ENCODE data around the gene SARM1. TPM values are rescaled to one million over a fixed set of nuclear protein-coding genes. Genes with fewer than 3 reads are reported as not detected.

Gene SARM1
- polyA plus RNA-seq, 1 donor (not counting 4 experiments of a cell fraction or from before 2014, with no cell fraction given) = 0.90 TPM

GRCh38 chr17:28404007-28404406 lies 32.5 kb downstream of the SARM1 start:
- TF ChIP-seq EZH2 (IDR thresholded peaks at IDR 0.05; ENCODE audit: low read length) = no peak
- no peak for TF ChIP-seq CTCF (optimal IDR thresholded peaks at IDR 0.05 in 1 of 3, IDR thresholded peaks at IDR 0.05 in 1 of 3, conservative IDR thresholded peaks at IDR 0.05 in 1 of 3; ENCODE audit: extremely low read depth in 1 of 3, insufficient read depth in 2 of 3, low read length in 3 of 3)
- H3K9me3 ChIP-seq (ENCODE audit: control insufficient read depth, low read depth, low read length) = no peaks in the 10 kb centered on the region
- no peak overlapping the region for H3K9ac ChIP-seq (ENCODE audit: control insufficient read depth, extremely low read depth, insufficient read depth, low read length)
- H2AFZ ChIP-seq (ENCODE audit: control insufficient read depth, low read length) = no peak overlapping the region
- no peaks in the 10 kb centered on the region for H3K79me2 ChIP-seq (ENCODE audit: control insufficient read depth, insufficient read depth, low read length)
- no peaks in the 10 kb centered on the region for H3K36me3 ChIP-seq (ENCODE audit: control insufficient read depth in 2 of 2, extremely low read depth in 1 of 2, insufficient read depth in 2 of 2, low read length in 2 of 2)
- no peak overlapping the region for H3K27ac ChIP-seq (ENCODE audit: control insufficient read depth, insufficient read depth, low read length)
- H3K4me2 ChIP-seq (ENCODE audit: control insufficient read depth, extremely low read depth, insufficient read depth, low read depth, low read length) = no peak overlapping the region
- no peak overlapping the region for H3K4me3 ChIP-seq (ENCODE audit: control insufficient read depth in 2 of 3, extremely low read depth in 1 of 3, insufficient read depth in 2 of 3, low read depth in 1 of 3, low read length in 3 of 3)
- no peaks in the 10 kb centered on the region for H4K20me1 ChIP-seq (ENCODE audit: control insufficient read depth, extremely low read depth, insufficient read depth, low read length)
- dilution Hi-C loops (cut with MboI; ENCODE audit: extremely low pct_ligation_motif_present, low sequenced_read_pairs) = no loop called here
- H3K27me3 ChIP-seq (ENCODE audit: control insufficient read depth, extremely low read depth, insufficient read depth, low read length) = no peaks in the 10 kb centered on the region
- no peak for DNase-seq (ENCODE audit: low read depth, low spot score)
- no peak for FAIRE-seq
- H3K4me1 ChIP-seq (ENCODE audit: control insufficient read depth, extremely low read depth, insufficient read depth, low read length) = peaks cover 36% of the 10 kb centered on the region
- no peaks in the 10 kb centered on the region for H3K9me1 ChIP-seq (ENCODE audit: control insufficient read depth, extremely low read depth, insufficient read depth, low read length)

GRCh38 chr17:28404461-28404811 lies 32.9 kb downstream of the SARM1 start:
- dilution Hi-C loops (cut with MboI; ENCODE audit: extremely low pct_ligation_motif_present, low sequenced_read_pairs) = no loop called here
- Histone ChIP-seq H3K9me1 (ENCODE audit: control insufficient read depth, extremely low read depth, insufficient read depth, low read length) (no peaks in the 10 kb centered on the region), H3K4me1 (ENCODE audit: control insufficient read depth, extremely low read depth, insufficient read depth, low read length) (peaks cover 36% of the 10 kb centered on the region), H3K4me2 (ENCODE audit: control insufficient read depth, extremely low read depth, insufficient read depth, low read depth, low read length) (no peak overlapping the region), H3K9me3 (ENCODE audit: control insufficient read depth, low read depth, low read length) (no peaks in the 10 kb centered on the region), H4K20me1 (ENCODE audit: control insufficient read depth, extremely low read depth, insufficient read depth, low read length) (no peaks in the 10 kb centered on the region), H3K36me3 (ENCODE audit: control insufficient read depth in 2 of 2, extremely low read depth in 1 of 2, insufficient read depth in 2 of 2, low read length in 2 of 2) (no peaks in the 10 kb centered on the region), H2AFZ (ENCODE audit: control insufficient read depth, low read length) (no peak overlapping the region), H3K9ac (ENCODE audit: control insufficient read depth, extremely low read depth, insufficient read depth, low read length) (no peak overlapping the region), H3K27ac (ENCODE audit: control insufficient read depth, insufficient read depth, low read length) (no peak overlapping the region), H3K79me2 (ENCODE audit: control insufficient read depth, insufficient read depth, low read length) (no peaks in the 10 kb centered on the region), H3K4me3 (ENCODE audit: control insufficient read depth in 2 of 3, extremely low read depth in 1 of 3, insufficient read depth in 2 of 3, low read depth in 1 of 3, low read length in 3 of 3) (no peak overlapping the region), H3K27me3 (ENCODE audit: control insufficient read depth, extremely low read depth, insufficient read depth, low read length) (no peaks in the 10 kb centered on the region)
- FAIRE-seq (no peak), DNase-seq (ENCODE audit: low read depth, low spot score) (no peak)
- no peak for TF ChIP-seq CTCF (optimal IDR thresholded peaks at IDR 0.05 in 1 of 3, IDR thresholded peaks at IDR 0.05 in 1 of 3, conservative IDR thresholded peaks at IDR 0.05 in 1 of 3; ENCODE audit: extremely low read depth in 1 of 3, insufficient read depth in 2 of 3, low read length in 3 of 3)
- no peak for TF ChIP-seq EZH2 (IDR thresholded peaks at IDR 0.05; ENCODE audit: low read length)

Data from keratinocyte (primary cell).